Heart right ventricle (tissue), 16 donors: Measurements from ENCODE around the gene F5. TPM values are rescaled to one million over a fixed set of nuclear protein-coding genes. Genes with fewer than 3 reads are reported as not detected.

ENCODE experiments used
- ATAC-seq, 8 donors: fragments of 200-7000 bp; cut with Tn5 transposase; one replicate each; pipeline ENCODE4 v1.9.1; 2020; ENCODE audit warnings: mild to moderate bottlenecking in 8 of 8, moderate library complexity in 8 of 8, moderate number of reproducible peaks in 1 of 8
- DNase-seq, 2 donors: peaks; one replicate each; pipeline ENCODE4 v3.0.0-alpha.2; 2020
- H3K27ac ChIP-seq, 10 donors: fragments of 200-600 bp; sonication (generic) in 2 of 10; one replicate each; pipeline versions ENCODE4 v1.5.0 to v1.8.0; 2020 to 2022; ENCODE audit warnings: mild to moderate bottlenecking in 3 of 10
- H3K27me3 ChIP-seq, 7 donors: fragments of 200-600 bp; one replicate each; pipeline ENCODE4 v1.8.0; 2021 to 2022; ENCODE audit warnings: mild to moderate bottlenecking in 2 of 7
- H3K36me3 ChIP-seq, 9 donors: fragments of 200-600 bp; sonication (generic) in 1 of 9; one replicate each; pipeline versions ENCODE4 v1.5.0 to v1.8.0; 2020 to 2022; ENCODE audit warnings: mild to moderate bottlenecking in 2 of 9
- H3K4me1 ChIP-seq, 9 donors: fragments of 200-600 bp; sonication (generic) in 1 of 9; one replicate each; pipeline versions ENCODE4 v1.5.0 to v1.8.0; 2020 to 2022; ENCODE audit warnings: mild to moderate bottlenecking in 4 of 9
- H3K4me3 ChIP-seq, 10 donors: fragments of 200-600 bp; sonication (generic) in 2 of 10; one replicate each; pipeline versions ENCODE4 v1.5.0 to v1.8.0; 2020 to 2022; ENCODE audit warnings: mild to moderate bottlenecking in 7 of 10, moderate library complexity in 2 of 10
- H3K9me3 ChIP-seq, 11 donors: fragments of 200-600 bp in 10 of 11; sonication (generic) in 2 of 11; one replicate each; pipeline versions ENCODE4 v1.5.0 to v1.8.0; 2013 to 2022; ENCODE audit warnings: mild to moderate bottlenecking in 2 of 11, control low read depth in 1 of 11, moderate library complexity in 1 of 11
- WGBS, 2 donors: extraction: QIAGEN DNeasy Blood & Tissue Kit; methylation state at CpG; one replicate each; pipeline ENCODE4 v1.1.7; 2013; ENCODE audit warnings: inconsistent platforms in 1 of 2; 5-methylcytosine and 5-hydroxymethylcytosine counted together
- intact Hi-C, 10 donors: fragments of 100-400 bp; cut with DNase I; formaldehyde crosslinking; loops; one replicate each; pipeline versions ENCODE4 v1.11.1 to v1.14.2; 2022
- polyA plus RNA-seq, 2 donors: library from polyadenylated mRNA; stranded (reverse); fragments of 200-250 nt; gene quantifications; one replicate each; pipeline ENCODE4 v1.2.3, GENCODE V29; 2013
- total RNA-seq, 10 donors: library from RNA; stranded (reverse); fragmentation: NEBNext Ultra II Directional in 3 of 10; extraction: Animal tissue kit (Norgen Biotek cat#: 25700) in 3 of 10; gene quantifications; one replicate each; pipeline versions ENCODE4 v1.2.1 to v1.2.4, GENCODE V29; 2021 to 2023
- TF ChIP-seq, protein P1 (sequence below), 9 donors: fragments of 200-600 bp; sonication (generic) in 2 of 9; IDR thresholded peaks; one replicate each; pipeline versions ENCODE4 v1.5.0 to v1.8.0; 2021 to 2022; ENCODE audit warnings: antibody characterized with exemption in 9 of 9, mild to moderate bottlenecking in 5 of 9, moderate library complexity in 1 of 9
- donor health status: Arrhythmogenic right ventricular cardiomyopathy.
- donor health status: ischemic (EF 13 %, LVEDD 7.1; RV severe dilation, severe dysfunction).
- donor health status: healthy with polysubstance abuse.
- donor health status: DM: no; HTN: yes; CAD: no.
- donor health status: DM: no; HTN: no; CAD: no.
- donor health status: ischemic (EF 25% LVEDD 6.9; RV normal size, moderate dysfunction).
- donor health status: ischemic (EF 25% LVEDD 5.7; RV mildly dilated, moderate dysfunction).
- donor health status: healthy.
- donor health status: DM: yes; HTN: yes; CAD: no.
- donor health status: Ischemic cardiomyopathy.
- donor health status: ischemic (EF 35%, LVEDD 5.7; RV mildly dilated, moderate dysfunction).
- donor health status: nonischemic (EF 11% LVEDD 7.7; RV severe dilation, severe dysfunction).
- donor health status: DM: yes; HTN: yes; CAD: no.
- donor health status: PGD.
- donor health status: ischemic (EF 29% LVEDD 5.4; RV normal size, mild dysfunction).
- donor health status: nonischemic (EF 23%, LVEDD 6.1; RV moderate dilation, normal function).

Gene F5
- total and polyA plus RNA-seq, 12 donors = 0.94 to 40.3 (median 6.9) TPM

DNA sequence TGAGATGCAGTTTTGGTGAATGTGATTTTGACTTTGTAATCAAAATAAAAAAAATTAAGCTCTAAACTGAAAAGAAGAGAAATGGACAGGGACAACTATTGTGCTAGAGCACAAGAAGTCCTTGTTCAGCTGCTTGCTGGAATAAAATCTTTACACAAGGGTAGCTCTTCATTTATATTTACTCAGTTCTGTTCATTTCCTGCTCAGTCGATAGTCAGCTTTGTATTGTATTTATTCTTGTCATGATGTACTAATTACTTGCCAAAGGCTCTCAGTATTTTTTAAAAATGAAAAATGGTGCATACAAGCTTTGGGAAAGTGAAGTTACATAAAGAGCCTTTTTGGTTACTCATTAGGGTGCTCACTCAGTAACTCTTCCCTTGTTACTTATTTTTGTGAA, 17.8 kb downstream of the F5 start:
- 42 to 49% methylated on average over 1 of the region's 1 CpG for WGBS, 2 donors
- Histone ChIP-seq H3K9me3 (peaks cover 0 to 4% (median 0%) of the 10 kb centered on the region in 11 donors), H3K36me3 (no peaks in the 10 kb centered on the region), H3K4me3 (no peak overlapping the region), H3K27me3 (no peaks in the 10 kb centered on the region), H3K4me1 (peaks cover 0 to 6% (median 0%) of the 10 kb centered on the region in 9 donors), H3K27ac (no peak overlapping the region)
- DNase-seq (no peak), ATAC-seq (no peak)
- intact Hi-C loops = no loop called here
- TF ChIP-seq, protein P1, sequence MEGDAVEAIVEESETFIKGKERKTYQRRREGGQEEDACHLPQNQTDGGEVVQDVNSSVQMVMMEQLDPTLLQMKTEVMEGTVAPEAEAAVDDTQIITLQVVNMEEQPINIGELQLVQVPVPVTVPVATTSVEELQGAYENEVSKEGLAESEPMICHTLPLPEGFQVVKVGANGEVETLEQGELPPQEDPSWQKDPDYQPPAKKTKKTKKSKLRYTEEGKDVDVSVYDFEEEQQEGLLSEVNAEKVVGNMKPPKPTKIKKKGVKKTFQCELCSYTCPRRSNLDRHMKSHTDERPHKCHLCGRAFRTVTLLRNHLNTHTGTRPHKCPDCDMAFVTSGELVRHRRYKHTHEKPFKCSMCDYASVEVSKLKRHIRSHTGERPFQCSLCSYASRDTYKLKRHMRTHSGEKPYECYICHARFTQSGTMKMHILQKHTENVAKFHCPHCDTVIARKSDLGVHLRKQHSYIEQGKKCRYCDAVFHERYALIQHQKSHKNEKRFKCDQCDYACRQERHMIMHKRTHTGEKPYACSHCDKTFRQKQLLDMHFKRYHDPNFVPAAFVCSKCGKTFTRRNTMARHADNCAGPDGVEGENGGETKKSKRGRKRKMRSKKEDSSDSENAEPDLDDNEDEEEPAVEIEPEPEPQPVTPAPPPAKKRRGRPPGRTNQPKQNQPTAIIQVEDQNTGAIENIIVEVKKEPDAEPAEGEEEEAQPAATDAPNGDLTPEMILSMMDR (IDR thresholded peaks at IDR 0.05) = no peak

DNA sequence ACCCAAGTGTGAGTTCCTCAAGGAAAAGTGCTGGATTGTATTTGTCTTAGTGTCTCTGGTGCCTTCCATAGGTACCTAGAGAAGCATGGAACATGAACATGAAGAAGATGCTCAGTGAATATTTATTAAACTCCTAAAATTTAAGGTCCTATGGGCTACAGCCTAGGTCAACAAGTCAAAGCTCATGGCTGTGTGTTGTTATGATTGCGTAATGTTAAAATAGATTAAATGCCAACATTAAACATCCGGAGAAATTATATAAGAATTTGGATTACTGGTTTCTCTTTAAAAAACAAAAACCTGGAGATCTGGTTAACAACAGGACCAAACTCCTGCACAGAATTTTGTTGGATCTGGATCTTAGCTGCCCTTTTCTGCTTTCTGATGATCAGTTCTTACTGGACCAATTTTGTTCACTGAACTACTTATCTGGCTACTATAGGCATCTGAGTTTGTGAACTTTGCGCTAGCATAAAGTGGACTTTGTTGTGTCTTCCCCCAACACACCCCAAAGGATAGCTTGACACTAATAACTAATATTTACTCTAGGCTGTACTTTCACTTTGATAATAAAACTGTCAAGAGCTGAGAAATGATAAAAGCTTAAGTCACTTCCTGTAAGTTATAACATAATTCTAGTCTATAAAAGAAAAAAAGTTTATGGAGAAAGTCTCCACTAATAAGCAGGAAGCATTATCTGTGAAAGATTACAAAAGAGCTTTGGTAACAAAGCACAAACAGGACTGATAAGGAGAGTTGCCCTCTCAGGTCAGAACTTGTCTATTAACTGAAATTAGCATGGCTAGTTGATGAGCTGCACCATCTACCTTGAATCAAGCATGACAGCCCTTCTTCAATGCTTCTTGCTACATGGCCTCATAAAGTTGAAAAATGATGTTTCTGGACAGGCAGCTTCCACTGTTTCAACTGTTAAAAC, 20.7 kb downstream of the F5 start:
- Histone ChIP-seq H3K4me1 (peaks cover 0 to 6% (median 0%) of the 10 kb centered on the region in 9 donors), H3K27ac (no peak overlapping the region), H3K36me3 (no peaks in the 10 kb centered on the region), H3K9me3 (peaks cover 0 to 12% (median 0%) of the 10 kb centered on the region in 11 donors), H3K27me3 (peaks cover 0 to 2% (median 0%) of the 10 kb centered on the region in 7 donors), H3K4me3 (no peak overlapping the region)
- TF ChIP-seq, protein P1 (IDR thresholded peaks at IDR 0.05) = no peak
- DNase-seq (no peak), ATAC-seq (no peak)
- 81 to 88% methylated on average over 3 of the region's 3 CpGs for WGBS, 2 donors
- intact Hi-C loops = no loop called here

DNA sequence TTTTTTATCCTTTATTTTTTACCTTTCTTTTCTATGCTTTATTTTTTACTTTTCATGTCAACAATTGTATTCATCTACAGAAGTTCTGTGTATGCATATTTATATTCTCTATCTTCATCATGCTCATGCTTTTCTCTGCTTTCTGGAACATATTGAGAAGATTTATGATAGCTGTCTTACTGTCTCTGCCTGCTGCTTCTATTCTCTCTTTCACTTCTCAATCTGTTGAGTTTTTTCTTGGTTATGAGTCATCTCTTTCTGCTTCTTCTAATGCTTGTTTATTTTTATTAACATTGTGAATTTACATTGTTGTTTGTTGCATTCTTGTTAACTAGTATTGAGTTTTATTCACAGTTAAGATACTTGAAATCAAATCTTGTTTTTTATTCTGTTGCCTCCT, 22.6 kb downstream of the F5 start:
- Histone ChIP-seq H3K4me1 (peaks cover 0 to 6% (median 0%) of the 10 kb centered on the region in 9 donors), H3K9me3 (peaks cover 0 to 12% (median 0%) of the 10 kb centered on the region in 11 donors), H3K4me3 (no peak overlapping the region), H3K27ac (no peak overlapping the region), H3K36me3 (peaks cover 0 to 6% (median 0%) of the 10 kb centered on the region in 9 donors), H3K27me3 (peaks cover 0 to 3% (median 0%) of the 10 kb centered on the region in 7 donors)
- TF ChIP-seq, protein P1 (IDR thresholded peaks at IDR 0.05) = no peak
- no peak for DNase-seq
- intact Hi-C loops = no loop called here
- no peak for ATAC-seq

DNA sequence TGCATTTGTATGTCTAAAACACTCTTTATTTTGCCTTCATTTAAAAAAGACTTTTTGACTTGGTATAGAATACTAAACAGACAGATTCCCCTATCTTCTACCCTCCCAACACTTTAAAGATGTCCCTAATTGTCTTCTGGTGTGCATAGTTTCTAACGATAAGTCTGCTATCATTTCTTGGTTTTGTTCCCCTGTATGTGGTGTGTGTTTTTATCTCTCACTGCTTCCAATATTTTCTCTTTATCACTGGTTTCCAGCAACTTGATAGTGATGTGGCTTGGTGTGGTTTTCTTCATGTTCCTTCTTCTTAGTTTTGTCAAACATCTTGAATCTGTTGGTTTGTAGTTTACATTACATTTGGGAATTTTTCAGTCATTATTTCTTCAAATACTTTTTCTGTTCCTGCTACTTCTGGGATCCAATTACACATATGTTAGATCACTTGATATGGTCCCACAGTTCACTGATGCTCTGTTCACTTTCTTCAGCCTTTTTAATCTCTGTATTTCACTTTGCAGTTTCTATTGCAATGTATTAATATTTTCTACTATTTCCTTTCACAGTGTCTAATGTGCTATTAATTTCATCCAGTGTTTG, 23.2 kb downstream of the F5 start:
- ATAC-seq (no peak), DNase-seq (no peak)
- intact Hi-C loops = no loop called here
- Histone ChIP-seq H3K9me3 (peaks cover 0 to 12% (median 0%) of the 10 kb centered on the region in 11 donors), H3K27ac (no peak overlapping the region), H3K36me3 (peaks cover 0 to 12% (median 0%) of the 10 kb centered on the region in 9 donors), H3K27me3 (peaks cover 0 to 3% (median 0%) of the 10 kb centered on the region in 7 donors), H3K4me1 (peaks cover 0 to 6% (median 0%) of the 10 kb centered on the region in 9 donors), H3K4me3 (no peak overlapping the region)
- 60 to 76% methylated on average over 1 of the region's 1 CpG for WGBS, 2 donors
- TF ChIP-seq, protein P1 (IDR thresholded peaks at IDR 0.05) = no peak
